Measurements from ENCODE around the gene MPDU1. TPM values are rescaled to one million over a fixed set of nuclear protein-coding genes. Genes with fewer than 3 reads are reported as not detected.
A peak's percentile ranks its signal among the peaks of the same experiment; 100 is the strongest.

The MPDU1 gene
- total and polyA plus RNA-seq, 2 of the 13 experiments (the other 11 are each of a cell fraction or from before 2014, with no cell fraction given): 112 to 167 TPM

DNA sequence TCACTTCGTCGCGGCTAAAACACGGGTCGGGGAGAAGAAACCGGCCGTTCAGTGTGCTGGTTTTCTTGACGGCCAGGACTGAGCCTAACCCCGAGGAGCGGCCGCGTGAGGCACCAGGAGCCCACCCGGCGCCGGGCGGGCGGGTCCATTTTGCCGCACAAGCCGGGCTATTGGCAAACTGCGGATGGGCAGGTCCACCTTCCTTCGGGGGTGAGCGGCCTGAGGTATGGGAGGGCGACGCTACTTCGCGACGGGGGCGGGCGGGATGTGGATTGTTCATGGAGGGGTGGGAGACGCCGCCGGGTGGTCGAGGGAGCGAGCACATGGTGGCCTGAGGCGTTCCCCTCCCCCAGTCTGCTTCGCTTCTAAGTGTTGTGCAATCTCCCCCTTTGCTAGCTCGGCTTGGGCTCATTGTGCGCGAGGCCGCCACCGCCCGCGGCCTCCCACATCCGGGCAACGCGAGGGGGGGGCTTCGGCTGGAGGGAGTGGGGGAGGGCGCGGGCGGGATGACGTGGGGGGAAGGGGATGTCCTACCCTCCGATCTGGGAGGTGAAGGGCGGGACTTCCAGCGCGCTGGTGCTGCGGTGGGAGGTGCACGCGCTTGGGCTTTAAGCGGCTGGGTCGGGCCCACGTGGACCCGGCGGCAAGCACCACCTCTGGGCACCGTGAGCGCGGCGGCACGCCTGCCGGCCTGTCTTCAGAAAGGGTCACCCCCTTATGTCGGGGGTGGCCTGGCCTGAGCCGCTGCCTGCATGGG lies 10.2 kb upstream of the MPDU1 start (continued):
- TF ChIP-seq, protein P1, sequence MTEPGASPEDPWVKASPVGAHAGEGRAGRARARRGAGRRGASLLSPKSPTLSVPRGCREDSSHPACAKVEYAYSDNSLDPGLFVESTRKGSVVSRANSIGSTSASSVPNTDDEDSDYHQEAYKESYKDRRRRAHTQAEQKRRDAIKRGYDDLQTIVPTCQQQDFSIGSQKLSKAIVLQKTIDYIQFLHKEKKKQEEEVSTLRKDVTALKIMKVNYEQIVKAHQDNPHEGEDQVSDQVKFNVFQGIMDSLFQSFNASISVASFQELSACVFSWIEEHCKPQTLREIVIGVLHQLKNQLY (CRISPR knock-in tag; IDR thresholded peaks at IDR 0.05): 0 out of 2 replicates have a peak, but pooled peaks have one; percentile 29
- TF ChIP-seq, protein P2, sequence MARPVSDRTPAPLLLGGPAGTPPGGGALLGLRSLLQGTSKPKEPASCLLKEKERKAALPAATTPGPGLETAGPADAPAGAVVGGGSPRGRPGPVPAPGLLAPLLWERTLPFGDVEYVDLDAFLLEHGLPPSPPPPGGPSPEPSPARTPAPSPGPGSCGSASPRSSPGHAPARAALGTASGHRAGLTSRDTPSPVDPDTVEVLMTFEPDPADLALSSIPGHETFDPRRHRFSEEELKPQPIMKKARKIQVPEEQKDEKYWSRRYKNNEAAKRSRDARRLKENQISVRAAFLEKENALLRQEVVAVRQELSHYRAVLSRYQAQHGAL (CRISPR knock-in tag; IDR thresholded peaks at IDR 0.05; ENCODE audit: not compliant biosample characterization): no peak
- TF ChIP-seq, protein P3, sequence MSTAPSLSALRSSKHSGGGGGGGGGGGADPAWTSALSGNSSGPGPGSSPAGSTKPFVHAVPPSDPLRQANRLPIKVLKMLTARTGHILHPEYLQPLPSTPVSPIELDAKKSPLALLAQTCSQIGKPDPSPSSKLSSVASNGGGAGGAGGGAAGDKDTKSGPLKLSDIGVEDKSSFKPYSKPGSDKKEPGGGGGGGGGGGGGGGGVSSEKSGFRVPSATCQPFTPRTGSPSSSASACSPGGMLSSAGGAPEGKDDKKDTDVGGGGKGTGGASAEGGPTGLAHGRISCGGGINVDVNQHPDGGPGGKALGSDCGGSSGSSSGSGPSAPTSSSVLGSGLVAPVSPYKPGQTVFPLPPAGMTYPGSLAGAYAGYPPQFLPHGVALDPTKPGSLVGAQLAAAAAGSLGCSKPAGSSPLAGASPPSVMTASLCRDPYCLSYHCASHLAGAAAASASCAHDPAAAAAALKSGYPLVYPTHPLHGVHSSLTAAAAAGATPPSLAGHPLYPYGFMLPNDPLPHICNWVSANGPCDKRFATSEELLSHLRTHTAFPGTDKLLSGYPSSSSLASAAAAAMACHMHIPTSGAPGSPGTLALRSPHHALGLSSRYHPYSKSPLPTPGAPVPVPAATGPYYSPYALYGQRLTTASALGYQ (CRISPR knock-in tag; IDR thresholded peaks at IDR 0.05): peak; percentile 45; the same call in 1 of the 2 replicates
- TF ChIP-seq, protein P4, sequence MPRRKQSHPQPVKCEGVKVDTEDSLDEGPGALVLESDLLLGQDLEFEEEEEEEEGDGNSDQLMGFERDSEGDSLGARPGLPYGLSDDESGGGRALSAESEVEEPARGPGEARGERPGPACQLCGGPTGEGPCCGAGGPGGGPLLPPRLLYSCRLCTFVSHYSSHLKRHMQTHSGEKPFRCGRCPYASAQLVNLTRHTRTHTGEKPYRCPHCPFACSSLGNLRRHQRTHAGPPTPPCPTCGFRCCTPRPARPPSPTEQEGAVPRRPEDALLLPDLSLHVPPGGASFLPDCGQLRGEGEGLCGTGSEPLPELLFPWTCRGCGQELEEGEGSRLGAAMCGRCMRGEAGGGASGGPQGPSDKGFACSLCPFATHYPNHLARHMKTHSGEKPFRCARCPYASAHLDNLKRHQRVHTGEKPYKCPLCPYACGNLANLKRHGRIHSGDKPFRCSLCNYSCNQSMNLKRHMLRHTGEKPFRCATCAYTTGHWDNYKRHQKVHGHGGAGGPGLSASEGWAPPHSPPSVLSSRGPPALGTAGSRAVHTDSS (CRISPR knock-in tag; conservative IDR thresholded peaks at IDR 0.05): 0 out of 2 replicates have a peak, but pooled peaks have one; percentile 45
- no peak; the same call in 1 of the 2 replicates for TF ChIP-seq ZNF589 (CRISPR knock-in tag; conservative IDR thresholded peaks at IDR 0.05)
- TF ChIP-seq KLF13 (CRISPR knock-in tag; IDR thresholded peaks at IDR 0.05): no peak; the same call in 1 of the 2 replicates
- peak; percentile 12 for TF ChIP-seq SKI (IDR thresholded peaks at IDR 0.05; ENCODE audit: partially characterized antibody)
- TF ChIP-seq ZNF720 (CRISPR knock-in tag; IDR thresholded peaks at IDR 0.05): no peak
- TF ChIP-seq RBM22 (optimal IDR thresholded peaks at IDR 0.05; ENCODE audit: low read length): no peak
- TF ChIP-seq RFXANK (CRISPR knock-in tag; IDR thresholded peaks at IDR 0.05): no peak
- no peak for TF ChIP-seq ZNF572 (CRISPR knock-in tag; IDR thresholded peaks at IDR 0.05)
- TF ChIP-seq, protein P5, sequence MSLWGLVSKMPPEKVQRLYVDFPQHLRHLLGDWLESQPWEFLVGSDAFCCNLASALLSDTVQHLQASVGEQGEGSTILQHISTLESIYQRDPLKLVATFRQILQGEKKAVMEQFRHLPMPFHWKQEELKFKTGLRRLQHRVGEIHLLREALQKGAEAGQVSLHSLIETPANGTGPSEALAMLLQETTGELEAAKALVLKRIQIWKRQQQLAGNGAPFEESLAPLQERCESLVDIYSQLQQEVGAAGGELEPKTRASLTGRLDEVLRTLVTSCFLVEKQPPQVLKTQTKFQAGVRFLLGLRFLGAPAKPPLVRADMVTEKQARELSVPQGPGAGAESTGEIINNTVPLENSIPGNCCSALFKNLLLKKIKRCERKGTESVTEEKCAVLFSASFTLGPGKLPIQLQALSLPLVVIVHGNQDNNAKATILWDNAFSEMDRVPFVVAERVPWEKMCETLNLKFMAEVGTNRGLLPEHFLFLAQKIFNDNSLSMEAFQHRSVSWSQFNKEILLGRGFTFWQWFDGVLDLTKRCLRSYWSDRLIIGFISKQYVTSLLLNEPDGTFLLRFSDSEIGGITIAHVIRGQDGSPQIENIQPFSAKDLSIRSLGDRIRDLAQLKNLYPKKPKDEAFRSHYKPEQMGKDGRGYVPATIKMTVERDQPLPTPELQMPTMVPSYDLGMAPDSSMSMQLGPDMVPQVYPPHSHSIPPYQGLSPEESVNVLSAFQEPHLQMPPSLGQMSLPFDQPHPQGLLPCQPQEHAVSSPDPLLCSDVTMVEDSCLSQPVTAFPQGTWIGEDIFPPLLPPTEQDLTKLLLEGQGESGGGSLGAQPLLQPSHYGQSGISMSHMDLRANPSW (CRISPR knock-in tag; IDR thresholded peaks at IDR 0.05; ENCODE audit: borderline replicate concordance): no peak
- TF ChIP-seq CAMTA2 (CRISPR knock-in tag; IDR thresholded peaks at IDR 0.05; ENCODE audit: borderline replicate concordance): no peak
- TF ChIP-seq NR2F1 (CRISPR knock-in tag; IDR thresholded peaks at IDR 0.05): peak in 1 of 2 experiments; percentile 20; a peak in 1 of 4 replicates
- TF ChIP-seq KLF16 (CRISPR knock-in tag; IDR thresholded peaks at IDR 0.05): no peak; a peak in 1 of 4 replicates
- TF ChIP-seq KLF6 (CRISPR knock-in tag; IDR thresholded peaks at IDR 0.05): no peak
- TF ChIP-seq, protein P6, sequence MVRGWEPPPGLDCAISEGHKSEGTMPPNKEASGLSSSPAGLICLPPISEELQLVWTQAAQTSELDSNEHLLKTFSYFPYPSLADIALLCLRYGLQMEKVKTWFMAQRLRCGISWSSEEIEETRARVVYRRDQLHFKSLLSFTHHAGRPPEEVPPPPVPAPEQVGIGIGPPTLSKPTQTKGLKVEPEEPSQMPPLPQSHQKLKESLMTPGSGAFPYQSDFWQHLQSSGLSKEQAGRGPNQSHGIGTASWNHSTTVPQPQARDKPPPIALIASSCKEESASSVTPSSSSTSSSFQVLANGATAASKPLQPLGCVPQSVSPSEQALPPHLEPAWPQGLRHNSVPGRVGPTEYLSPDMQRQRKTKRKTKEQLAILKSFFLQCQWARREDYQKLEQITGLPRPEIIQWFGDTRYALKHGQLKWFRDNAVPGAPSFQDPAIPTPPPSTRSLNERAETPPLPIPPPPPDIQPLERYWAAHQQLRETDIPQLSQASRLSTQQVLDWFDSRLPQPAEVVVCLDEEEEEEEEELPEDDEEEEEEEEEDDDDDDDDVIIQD (CRISPR knock-in tag; IDR thresholded peaks at IDR 0.05; ENCODE audit: low read depth): 0 out of 2 replicates have a peak, but pooled peaks have one; percentile 9
- 0 out of 2 replicates have a peak, but pooled peaks have one; percentile 28 for TF ChIP-seq FOSL1 (CRISPR knock-in tag; IDR thresholded peaks at IDR 0.05; ENCODE audit: borderline replicate concordance)
- TF ChIP-seq AKAP8 (CRISPR knock-in tag; IDR thresholded peaks at IDR 0.05): peak; percentile 99

Measured in HepG2 (cell line).